GM21381 (cell line): ENCODE measurements around the gene SIPA1L3.
"Not testable (repeated sequence)": the region's sequence is repeated elsewhere in the genome, so short reads cannot be mapped to it uniquely, and the experiment has no call there.

Experiments used
- ATAC-seq: cut with Tn5 transposase; IDR thresholded peaks from one replicate; pipeline ENCODE4 v1.9.1; 2021; ENCODE audit warnings: mild to moderate bottlenecking, moderate library complexity; ENCODE audit not compliant: unreplicated experiment

SIPA1L3 gene

DNA sequence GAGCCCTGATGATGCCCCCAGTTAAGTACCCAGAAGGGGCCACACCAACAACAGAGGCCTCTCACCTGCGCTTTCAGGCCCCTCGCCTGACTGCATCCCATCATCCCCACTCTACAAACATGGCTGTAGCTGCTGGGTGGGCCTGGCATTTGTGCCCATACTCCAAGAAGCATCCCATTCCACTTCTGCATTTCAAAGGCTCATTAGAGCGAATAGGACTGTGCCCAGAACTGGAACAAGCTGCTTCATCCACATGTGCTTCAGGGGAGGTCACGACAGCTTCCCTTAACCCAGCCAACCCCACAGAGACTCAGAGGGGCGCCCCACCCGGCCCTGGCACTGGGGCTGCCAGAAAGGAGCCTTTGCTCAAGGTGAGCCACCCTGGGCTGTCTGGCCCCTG, 156.9 kb downstream of the SIPA1L3 start:
- no peak for ATAC-seq

DNA sequence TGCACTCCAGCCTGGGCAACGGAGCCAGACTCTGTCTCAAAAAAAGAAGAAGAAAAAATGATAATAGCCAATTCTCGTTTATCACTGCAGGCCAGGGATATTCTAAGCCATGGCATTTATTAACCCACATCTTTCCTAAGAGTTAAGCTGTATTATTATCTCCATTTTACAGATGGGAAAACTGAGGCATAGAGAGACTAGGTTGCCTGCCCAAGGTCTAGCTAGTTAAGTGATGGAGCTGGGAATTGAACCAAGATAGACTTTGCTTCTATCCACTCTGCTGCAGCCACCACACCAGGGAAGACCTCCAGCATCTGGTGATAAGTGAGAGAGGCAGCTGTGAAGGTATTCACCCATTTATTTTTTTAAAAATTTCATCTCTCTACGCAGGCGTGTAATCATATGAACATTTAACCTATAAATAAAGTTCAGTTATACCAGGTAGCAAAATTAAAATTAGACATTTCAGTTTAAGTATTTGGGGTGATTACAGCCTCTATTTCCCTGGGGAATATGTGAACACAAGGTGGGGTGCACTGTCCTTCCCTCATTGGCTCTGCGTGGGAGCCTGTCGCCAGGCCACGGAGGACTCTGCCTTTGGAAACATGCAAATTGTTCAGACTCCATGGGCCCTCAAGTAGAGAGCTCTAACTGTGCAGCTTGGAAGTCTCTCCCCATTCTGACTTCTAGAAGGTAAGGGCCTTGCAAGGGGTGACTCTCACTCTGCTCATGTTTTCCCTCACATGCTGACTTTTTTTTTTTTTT, 157.8 kb downstream of the SIPA1L3 start:
- ATAC-seq, result no peak

DNA sequence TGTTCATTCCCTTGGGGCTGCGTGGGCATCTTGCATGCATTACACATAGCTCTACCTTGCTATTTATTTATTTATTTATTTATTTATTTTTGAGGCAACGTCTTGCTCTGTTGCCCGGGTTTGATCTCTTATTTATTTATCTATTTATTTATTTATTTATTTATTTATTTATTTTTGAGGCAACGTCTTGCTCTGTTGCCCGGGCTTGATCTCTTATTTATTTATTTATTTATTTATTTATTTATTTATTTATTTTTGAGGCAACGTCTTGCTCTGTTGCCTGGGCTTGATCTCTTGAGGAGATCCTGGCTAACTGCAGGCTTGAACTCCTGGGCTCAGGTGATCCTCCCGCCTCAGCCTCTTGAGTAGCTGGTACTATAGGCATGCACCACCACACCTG, 158.8 kb downstream of the SIPA1L3 start:
- ATAC-seq, result not testable (repeated sequence)

DNA sequence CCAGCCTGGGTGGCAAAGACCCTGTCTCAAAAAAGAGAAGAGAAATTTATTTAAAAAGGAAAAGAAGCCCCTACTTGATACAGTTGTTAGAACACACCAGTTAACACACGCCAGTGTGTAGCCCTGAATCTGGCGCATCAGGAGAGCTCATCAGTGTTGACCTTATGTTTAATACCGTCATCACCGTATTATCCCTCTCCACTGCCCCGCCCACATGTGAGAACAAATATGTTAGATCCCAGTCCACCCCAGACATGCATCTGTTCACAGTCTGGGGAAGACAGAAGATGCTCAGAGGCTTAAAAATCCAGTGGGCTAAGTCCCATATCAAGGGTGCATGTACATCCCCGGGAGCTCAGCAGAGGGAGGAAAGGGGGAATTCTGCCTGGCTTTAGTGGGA, 161.8 kb downstream of the SIPA1L3 start:
- no peak for ATAC-seq

DNA sequence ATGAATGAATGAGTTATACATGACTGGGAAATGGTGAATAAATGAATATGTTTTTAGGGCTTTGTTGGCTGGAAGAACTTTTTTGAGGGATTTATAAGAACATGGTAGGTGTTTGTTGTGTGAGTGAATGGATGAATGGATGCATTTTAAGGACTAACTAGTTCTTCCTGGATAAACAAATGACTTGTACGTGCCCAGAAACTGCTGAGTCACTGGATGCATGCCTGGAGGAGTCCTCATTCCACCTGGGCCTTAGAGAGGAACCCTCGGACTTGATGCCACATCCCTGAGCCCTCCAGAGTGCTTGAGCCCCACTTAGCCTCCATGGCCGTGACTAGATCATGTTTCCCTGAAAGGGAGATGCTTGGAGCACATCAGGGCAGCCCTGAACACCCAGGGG, 163.6 kb downstream of the SIPA1L3 start:
- ATAC-seq, result no peak

DNA sequence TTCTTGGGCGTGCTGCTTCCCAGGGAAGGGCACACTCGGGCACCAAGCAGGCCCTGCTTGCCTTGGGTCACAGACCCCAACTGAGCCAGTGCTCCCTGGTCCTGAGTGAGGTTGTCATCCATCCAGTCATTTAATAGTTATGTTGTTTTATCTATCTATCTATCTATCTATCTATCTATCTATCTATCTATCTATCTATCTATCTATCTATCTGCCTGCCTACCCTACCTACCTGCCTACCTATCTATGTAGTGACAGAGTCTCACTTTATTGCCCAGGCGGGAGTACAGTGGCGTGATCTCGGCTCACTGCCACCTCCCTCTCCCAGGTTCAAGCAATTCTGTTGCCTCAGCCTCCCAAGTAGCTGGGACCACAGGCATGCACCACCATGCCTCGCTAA, 164.0 kb downstream of the SIPA1L3 start:
- not testable (repeated sequence) for ATAC-seq

DNA sequence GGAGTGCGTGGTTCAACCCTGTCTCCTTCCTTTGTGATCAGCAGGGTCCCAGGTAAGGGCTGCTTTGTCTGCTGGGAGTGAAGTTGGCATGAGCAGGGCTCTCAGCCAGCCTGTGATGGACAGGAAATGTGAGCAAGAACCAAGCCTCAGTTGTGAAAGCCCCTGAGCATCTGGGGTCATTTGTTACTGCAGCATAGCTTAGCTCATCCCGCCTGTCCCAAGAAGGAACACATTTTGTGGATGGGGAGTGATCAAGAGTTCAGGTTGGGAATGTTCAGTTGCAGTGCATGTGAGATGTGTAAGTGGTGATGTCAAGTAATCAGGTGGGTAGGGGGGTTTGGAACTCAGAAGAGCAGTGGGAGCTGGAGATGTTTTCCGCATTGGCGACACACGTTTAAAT, 164.6 kb downstream of the SIPA1L3 start:
- ATAC-seq, result no peak

DNA sequence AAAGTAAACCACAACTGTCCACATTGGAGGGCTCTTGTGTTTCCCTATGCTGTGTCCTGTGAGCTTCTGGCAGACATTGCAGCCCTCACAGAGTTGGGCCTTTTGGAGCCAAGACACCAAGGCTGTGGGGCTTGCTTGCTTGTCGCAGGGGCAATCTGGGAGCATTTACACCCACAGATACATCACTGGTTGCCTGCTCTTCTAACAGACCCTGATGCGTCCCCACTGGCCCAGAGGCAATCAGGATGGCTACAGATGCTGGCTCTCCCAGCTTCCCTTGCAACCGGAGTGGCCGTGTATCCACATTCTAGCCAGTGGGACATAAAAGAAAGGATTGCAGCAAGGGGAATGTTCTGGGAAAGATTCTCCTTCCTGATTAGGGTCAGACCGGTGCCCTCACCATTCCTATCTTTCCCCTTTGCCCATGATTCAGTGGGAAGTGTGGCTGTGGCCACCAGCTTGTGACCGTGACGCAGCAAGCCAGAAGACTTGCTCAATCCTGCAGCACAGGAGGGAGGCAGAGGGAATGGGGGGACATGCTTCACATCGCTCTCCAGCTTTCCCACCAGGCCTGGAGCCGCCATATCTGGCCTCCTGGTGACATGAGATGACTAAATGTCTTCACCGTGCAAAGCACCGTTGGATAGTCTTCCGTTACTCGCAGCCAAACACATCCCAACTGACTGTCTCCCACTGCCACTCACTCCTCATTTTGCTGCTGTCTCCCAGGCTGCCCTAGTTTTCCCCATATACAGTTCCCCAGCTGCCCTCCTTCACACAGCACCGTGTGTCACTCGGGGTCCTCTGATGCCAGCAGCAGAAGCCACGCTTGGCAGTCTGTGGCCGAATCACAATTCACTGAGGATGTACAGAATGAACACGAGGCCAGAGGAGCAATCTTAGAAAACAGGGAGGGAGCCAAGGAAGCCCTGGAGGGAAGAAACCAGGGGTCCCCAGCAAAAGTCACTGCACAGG, 166.1 kb downstream of the SIPA1L3 start:
- no peak for ATAC-seq

DNA sequence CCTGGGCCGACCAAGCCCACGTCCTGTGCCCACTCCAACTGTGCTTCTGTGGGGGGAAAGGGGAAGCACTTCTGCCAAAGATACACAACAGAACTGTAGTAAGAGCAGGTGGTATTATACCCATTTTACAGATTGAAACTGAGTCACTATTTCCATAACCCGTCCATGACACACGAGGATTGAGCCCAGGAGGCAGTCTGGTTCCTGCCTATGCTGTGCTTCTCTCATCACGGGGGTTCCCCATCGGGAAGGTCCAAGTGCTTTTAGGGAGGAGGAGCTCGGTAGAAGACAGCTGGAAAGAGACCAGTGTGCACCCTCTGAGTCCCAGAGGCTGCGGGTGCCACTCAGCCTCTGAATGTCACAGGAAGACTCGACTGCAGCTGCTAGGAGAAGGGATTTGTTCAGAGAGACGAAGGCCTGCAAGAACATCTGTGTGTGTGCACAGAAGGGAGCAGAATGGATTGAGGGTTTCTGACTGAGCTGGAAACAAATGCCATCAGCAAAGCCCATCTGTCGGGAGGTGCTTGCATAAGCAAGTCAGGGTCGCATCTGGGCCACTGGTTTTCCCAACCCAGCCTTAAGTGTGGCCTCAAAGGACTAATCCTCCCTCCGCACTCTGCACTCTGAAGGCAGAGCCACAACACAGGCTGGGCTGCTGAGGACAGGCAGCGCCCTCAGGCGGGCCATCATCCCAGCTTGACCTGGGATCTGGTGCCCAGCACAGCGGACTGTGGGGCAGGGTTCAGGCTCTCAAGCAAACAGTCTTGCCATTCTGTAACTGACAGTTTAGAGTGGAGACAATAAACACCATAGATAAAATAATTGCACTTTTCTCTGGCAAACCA, 167.1 kb downstream of the SIPA1L3 start:
- ATAC-seq, result no peak

DNA sequence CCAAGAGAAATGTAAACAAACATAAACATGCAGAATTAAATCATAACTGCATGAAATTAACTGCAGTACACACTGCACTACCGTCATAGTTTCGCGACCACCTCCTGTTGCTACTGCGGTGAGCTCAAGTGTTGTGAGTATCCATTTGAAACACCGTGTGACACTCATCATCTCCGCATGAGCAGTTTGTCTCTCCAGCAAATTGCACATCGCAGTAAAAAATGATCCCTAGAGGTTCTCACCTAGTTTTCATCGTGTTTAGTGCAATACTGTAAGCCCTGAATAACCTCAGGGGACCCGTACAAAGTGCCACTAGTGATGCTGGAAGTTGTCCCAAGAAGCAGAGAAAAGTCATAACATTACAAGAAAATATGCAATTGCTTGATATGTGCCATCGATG, 169.3 kb downstream of the SIPA1L3 start:
- no peak for ATAC-seq

DNA sequence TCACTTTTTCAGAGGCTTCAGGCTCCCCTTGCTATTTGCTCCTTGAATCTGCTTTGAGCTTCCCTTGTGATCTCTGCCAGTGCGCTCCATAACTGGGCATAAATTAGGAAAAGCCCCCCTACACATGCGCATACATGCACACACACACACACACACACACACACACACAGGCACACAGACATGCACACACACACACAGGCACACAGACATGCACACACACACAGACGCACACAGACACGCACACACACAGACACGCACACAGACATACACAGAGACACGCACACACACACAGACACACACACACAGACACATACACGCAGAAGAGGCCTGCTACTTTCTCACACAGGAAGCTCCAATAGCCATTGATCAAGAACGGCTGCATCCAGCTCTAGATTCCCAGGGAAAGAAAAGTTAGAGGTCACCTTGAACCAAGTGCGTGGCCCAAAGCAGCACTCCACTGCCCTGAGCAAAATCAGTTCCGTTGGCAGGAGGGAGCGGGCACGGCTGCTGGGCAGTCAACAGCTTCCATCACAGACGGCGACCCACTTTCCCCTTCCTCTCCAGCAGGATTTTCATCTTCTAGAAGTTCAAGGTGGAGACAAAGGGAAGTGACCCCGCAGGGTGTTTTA, 171.4 kb downstream of the SIPA1L3 start:
- ATAC-seq, result no peak

DNA sequence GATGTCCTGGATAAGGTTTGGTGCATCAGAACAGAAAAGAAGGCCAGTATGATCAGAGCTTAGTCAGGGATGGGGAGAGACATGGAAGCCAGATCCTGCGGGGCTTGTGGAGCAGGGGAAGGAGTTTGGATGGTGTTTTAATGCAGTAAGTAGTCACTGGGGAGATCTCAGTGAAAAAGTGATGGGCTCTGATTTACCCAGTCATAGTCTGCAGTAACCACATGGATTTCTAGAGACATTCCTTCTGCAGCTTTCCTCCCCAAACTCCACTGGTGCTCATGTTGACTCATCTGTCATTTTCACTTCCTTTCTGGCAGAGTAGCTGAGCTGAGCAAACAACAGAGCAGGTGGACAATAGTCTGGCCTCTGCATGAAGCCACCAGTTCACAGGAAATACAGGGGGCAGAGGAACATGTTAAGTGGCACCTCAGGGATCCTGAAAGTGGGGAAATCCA, 172.9 kb downstream of the SIPA1L3 start:
- ATAC-seq, result no peak

DNA sequence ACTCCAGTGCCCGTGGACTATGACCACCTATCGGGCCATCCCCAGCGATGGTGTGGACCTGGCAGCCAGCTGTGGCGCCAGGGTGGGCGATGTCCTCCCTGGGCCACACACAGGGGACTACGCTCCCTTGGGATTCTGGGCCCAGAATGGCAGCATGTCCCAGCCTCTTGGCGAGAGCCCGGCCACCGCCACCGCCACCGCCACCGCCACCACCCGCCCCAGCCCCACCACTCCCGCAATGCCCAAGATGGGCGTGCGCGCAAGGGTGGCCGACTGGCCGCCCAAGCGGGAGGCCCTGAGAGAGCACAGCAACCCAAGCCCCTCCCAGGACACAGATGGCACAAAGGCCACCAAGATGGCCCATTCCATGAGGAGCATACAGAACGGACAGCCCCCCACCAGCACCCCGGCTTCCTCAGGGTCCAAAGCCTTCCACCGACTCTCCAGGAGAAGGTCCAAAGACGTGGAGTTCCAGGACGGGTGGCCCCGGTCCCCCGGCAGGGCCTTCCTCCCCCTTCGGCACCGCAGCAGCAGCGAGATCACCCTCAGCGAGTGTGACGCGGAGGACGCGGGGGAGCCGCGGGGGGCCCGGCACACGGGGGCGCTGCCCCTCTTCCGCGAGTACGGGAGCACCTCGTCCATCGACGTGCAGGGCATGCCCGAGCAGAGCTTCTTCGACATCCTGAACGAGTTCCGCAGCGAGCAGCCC, 174.7 kb downstream of the SIPA1L3 start:
- ATAC-seq, result no peak

DNA sequence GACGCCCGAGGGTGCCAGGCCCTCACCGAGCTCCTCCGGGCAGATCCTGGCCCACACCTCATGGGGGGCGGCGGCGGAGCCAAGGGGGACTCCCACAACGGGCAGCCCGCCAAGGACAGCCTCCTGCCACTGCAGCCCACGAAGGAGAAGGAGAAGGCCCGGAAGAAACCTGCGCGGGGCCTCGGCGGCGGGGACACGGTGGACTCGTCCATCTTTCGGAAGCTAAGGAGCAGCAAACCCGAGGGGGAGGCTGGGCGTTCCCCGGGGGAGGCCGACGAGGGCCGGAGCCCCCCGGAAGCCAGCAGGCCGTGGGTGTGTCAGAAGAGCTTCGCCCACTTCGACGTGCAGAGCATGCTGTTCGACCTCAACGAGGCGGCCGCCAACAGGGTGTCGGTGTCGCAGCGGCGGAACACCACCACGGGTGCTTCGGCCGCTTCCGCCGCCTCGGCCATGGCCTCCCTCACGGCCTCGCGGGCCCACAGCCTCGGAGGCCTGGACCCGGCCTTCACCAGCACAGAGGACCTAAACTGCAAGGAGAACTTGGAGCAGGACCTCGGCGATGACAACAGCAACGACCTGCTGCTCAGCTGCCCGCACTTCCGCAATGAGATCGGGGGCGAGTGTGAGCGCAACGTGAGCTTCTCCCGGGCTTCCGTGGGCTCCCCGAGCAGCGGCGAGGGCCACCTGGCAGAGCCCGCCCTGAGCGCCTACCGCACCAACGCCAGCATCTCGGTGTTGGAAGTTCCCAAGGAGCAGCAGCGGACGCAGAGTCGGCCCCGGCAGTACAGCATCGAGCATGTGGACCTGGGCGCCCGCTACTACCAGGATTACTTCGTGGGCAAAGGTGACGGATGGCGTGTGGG, 175.5 kb downstream of the SIPA1L3 start:
- ATAC-seq, result no peak

DNA sequence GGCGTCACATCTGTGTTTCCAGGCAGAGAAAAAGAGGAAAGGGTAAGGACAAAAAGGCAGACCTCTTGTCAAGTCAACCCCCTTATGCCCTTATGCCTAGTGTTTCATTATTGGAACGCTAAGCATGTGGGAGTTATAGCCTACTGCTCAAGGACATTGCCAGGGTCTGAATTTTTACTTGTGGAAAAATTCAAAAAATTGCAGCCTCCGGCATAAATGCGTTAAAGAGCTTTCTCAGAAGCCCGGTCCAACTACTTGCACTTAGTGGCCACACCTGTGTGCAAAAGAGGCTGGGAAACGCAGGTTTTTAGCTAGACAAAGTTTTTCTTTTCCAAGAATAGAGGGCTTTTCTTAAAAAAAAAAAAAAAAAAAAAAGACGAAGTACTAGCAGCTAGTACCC, 177.2 kb downstream of the SIPA1L3 start:
- no peak for ATAC-seq

DNA sequence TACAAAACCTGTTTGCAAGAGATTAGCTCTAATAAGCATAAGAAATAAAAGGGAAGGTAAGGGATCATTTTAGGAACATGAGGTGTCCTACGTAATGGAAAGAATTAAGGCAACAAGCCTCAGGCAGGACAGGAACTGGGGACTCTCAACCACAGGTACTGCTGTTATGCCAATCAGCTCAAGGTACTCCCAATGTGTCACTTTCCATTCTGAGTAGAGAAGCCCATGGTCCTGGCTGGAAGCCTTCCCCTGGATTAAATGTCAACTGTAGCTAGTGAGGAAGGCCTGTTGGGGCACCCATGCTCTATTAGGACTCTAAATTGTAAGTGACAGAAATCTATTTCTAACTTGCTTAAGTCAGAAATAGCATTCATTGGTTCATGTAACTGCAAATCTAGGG, 182.4 kb downstream of the SIPA1L3 start:
- ATAC-seq, result no peak

DNA sequence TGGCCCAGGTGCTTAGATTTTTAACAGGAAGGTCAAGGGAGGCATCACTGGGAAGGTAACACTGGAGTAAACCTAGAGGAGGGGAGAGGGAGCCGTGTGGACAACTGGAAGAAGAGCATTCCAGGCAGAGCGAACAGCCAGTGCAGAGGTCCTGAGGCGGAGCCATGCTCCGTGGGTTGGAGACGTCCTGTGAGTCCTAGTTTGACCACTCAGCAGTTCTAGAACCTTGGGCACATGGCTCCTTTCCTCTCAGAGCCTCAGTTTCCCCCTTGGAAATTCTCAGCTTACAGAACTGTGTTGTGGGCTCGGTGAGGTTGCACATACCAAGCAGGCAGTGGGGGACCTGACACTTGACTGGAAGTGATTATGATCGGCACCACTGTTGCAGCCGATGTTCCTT, 186.1 kb downstream of the SIPA1L3 start:
- no peak for ATAC-seq

DNA sequence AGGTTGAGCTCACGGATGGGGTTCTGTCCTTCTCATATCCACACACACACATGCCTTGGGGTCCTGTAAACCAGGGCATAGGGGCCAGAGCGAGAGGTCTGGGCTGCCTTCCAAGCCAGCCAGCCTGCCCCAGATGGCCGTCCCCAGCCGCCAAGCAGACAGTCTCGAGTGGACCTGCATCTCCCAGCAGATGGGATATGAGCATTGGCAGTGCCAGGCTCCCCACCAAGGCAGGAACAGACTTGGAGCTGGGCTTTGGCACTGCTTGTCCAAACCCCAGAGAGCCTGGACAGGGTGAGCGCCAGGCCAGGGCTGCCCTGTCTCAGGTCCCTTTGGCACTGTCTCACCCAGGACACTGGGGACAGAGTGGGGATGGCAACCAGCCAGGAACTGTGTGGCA, 186.6 kb downstream of the SIPA1L3 start:
- no peak for ATAC-seq
